Stimulated activated CD4-positive, alpha-beta T cell treated with anti-CD3 and anti-CD28 coated beads, TNF-alpha, amount 100 ng/mL, for 1 hour (primary cell): Measurements from ENCODE around the gene PRCC.

Source experiments
- DNase-seq, 3 donors: peaks; one replicate each; pipeline ENCODE4 v3.0.0-alpha.2; 2020; ENCODE audit warnings: low read depth in 3 of 3, low spot score in 1 of 3

PRCC gene

GRCh38 chr1:156796340-156797097, 29.2 kb downstream of the PRCC start:
- DNase-seq, result no peak

GRCh38 chr1:156797212-156797871, 30.0 kb downstream of the PRCC start:
- DNase-seq, result peak in 1 of 3 donors; percentile 26

DNA sequence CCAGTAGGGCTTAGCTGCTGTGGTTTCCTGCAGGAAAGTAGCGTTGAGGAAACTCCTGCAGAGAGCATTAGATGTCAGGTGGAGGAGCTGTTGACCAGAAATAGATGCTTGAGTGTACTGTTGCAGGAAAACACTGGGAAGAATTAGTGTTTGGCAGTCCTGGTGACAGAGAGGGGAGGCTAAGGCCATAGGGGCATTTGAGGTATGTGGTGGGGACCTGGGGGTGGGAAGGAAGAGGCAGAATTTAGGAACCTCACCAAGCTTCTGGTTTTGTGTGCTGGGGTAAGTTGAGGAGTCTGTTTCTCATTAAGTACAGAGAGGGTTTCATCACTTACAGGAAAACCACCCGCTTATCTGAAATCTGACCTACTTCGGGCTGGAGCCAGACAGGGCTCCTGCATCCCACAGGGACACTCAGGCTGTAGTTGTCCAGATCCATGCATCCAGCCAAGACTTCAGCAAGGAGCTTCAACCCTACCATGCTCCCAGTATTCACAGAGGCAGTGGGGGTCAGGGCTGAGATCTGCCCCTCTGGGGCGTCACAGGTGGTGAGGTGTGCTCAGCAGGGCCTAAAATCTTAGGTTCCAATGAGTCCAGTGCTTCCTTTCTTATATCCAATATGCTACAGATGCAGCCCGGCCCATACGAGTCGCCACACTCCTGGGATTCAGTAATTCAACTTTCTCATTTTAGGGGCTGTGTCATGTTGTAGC, 34.2 kb downstream of the PRCC start:
- no peak for DNase-seq

DNA sequence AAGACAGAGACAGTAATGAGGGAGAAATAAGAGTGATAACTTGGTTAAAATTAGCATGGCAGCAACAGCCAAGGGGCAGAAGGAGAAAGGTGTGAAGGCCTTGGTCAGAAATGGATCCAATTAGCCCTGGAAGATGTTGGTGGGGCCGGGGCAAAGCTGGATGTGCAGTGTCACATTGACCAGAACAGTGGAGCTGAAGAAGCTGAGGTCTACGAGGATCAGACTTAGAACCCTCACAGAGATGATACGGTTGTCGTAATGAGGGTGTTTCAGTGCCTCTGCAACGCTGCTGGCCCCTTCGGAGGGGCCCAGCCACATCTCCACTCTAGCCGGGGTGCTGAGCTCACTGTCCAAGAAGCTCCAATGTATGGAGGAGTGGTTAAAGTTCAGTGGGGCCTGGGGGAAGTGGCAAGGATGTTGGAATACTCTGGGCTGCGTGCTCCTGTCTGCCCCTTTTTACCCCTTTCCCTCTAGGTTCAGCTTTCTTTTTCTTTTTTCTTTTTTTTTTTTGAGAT, 35.1 kb downstream of the PRCC start:
- no peak for DNase-seq

DNA sequence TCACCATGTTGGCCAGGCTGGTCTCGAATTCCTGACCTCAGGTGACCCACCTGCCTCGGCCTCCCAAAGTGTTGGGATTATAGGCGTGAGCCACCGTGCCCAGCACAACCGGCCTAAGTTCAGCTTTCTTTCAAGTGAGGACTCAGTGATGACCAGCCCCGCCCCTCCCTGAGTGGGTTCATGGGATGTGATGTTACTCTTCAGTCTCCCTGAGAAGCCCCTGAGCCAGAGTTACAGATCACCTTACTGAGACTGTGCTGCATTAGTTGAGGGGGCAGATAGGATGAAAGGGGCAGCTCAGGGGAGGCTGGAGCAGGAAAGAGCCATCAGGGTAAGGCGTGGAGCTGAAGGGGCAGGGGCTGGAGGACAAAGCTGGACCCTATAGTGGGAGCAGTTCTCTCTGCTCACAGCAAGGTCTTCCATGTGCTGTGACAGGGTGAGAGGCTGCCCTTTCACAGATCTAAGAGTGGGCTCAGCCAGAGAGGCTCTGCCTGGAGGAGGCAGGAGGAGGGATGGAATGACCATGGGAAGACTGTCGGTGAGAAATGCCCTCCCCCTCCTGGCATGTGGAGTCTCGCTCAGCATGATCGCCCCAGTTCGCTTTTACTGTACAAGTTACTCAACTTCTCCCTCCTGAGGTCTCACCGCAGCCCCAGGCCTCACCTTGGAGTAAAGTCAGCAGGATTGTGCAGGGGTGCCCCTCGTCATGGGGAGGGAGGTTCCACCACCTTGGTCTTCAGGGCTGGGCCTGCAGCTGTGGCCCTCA, 35.9 kb downstream of the PRCC start:
- no peak for DNase-seq

DNA sequence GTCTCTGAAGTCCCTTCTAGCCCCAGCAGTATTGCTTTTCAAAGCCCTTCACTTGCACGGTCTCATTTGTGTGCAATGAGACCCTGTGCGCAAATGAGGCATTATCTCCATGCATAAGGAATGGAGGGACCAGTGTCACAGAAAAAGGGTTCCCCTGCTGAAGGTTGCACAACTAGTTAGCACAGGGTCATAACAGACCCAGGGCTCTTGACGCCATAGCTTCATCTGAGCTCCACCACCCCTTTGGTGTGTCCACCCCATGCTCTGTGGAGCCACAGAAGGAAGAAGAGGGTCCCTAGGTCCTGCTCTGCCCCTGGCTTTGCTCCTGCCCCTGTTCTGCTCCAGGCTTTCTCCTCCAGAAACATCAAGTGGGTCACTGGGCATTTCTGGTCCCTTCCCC, 36.7 kb downstream of the PRCC start:
- DNase-seq, result no peak

DNA sequence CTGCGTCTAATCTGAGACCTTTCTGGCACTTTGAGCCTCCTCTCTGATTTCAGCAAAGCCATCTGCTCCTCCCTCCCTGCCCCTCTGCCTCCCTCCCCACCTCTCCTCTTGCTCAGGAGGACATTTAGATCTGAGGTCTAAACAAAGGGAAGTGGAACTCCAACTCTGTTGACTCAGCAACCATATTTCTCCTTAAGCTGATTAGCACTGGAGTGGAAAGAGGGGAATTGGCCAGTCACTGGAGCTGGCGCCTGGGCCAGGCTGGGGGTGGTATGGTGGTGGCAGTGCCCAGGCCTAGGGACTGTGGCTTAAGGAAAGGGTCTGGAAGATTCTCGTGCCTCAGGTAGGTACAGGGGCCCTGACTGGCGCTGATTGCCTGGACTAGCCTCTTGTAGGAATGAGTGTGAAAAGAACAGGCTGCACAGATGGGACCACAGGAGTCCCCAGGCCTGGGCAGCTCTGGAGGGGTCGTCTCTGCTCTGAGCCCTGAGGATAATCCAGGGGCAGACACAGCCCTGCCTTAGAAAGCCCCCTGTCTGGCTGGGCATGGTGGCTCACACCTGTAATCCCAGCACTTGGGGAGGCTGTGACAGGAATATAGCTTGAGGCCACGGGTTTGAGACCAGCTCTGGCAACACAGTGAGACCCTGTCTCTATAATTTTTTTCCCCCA, 37.4 kb downstream of the PRCC start:
- DNase-seq, result no peak

DNA sequence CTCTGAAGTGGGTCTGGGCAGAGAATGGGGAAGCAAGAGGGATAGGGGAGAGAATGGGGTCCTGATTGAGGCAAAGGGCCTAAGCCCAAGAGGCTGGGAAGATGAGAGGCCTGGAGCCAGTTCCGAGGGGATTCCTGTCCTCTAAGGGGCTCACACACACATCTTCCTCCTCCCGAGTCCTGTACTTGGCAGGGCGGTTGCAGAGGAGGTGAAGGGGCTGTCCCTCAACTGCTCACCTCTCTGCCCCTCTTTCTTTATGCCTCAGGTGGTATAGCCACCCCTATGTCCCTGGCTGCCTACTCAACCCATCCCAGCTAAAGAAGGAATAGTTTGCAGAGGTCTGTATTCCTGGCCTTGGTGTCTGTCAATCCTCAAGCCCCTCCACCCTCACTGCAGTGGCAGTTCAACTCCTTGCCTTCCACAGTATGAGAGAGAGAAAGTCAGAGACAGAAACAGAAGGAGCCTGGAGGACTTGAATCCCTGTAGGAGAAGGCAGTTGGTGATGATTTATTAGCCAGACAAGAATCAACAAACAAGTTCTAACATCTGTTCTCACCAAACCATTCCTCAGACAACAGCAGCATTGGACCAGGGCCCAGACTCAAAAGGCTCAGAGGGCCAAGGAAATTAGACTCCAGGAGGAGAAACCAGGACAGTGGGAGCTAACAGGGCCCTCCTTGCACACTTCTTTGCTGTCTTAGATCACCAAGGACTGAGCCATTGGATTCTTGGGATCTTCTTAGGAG, 38.6 kb downstream of the PRCC start:
- DNase-seq, result no peak

GRCh38 chr1:156806512-156807440, 39.4 kb downstream of the PRCC start:
- DNase-seq, result no peak

- no peak for DNase-seq
Measured at GRCh38 chr1:156807627-156808026, 40.3 kb downstream of the PRCC start.

GRCh38 chr1:156808186-156809030, 41.1 kb downstream of the PRCC start:
- no peak for DNase-seq

DNA sequence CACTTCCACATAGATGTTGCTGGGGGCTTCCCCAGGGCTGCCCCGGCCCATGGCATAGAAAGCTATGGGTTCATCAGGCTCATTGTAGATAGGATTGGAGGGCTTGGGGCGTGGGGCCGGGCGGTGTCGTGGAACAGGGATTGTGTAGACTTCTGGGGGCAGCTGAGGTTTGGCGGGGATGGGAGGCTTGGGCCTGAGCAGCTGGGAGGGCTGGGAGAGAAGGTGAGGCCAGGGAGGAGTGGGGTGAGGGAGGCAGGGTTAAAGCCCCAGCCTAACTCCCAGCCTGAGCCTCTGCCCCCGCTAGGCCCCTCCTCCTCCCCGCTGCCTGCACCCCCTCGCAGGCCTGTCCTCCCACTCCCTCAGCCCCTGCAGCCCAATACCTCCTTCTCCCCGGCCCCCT, 41.9 kb downstream of the PRCC start:
- DNase-seq, result no peak

- DNase-seq, result no peak
Measured at GRCh38 chr1:156809711-156810366, 42.5 kb downstream of the PRCC start.

DNA sequence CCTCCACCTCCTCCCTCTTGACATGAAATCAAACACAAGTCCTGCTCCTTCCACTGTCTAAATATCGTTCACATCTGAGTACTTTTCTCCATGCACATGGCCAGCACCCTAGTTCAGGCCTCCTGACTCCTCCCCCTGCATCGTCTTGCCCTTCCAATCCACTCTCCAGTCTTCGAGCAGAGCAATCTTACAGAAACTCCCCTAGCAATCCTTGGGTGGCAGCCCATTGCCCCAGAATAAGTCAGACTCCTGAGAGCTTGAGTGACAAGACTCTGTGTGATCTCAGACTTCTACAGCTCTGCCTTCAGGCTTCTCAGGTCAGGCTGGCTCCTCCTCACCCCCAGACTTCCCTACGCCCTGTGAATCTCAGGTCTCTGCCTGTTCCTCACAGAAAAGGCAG, 43.8 kb downstream of the PRCC start:
- DNase-seq, result no peak

- DNase-seq, result no peak
Measured at GRCh38 chr1:156812293-156812990, 45.1 kb downstream of the PRCC start.

GRCh38 chr1:156813298-156813697, 46.0 kb downstream of the PRCC start:
- no peak for DNase-seq
